Right hindlimb (tissue), 1 donor: ENCODE measurements around the gene TCF4.

Source experiments
- DNase-seq: peaks from one replicate; pipeline ENCODE4 v3.0.0-alpha.2; 2018

TCF4 gene

GRCh38 chr18:55314615-55315237, 273.3 kb downstream of the TCF4 start:
- DNase-seq, result no peak

- no peak for DNase-seq
These were observed 274.0 kb downstream of the TCF4 start for GRCh38 chr18:55314031-55314430.

- no peak for DNase-seq
These were observed 277.1 kb downstream of the TCF4 start for GRCh38 chr18:55310863-55311262.

GRCh38 chr18:55310044-55310676, 277.8 kb downstream of the TCF4 start:
- DNase-seq, result no peak

GRCh38 chr18:55309249-55309648, 278.7 kb downstream of the TCF4 start:
- DNase-seq, result no peak

- DNase-seq, result no peak
These were observed 280.5 kb downstream of the TCF4 start for GRCh38 chr18:55307505-55307904.

GRCh38 chr18:55306359-55307024, 281.5 kb downstream of the TCF4 start:
- no peak for DNase-seq

- peak; percentile 59 for DNase-seq
These were observed 285.7 kb downstream of the TCF4 start for GRCh38 chr18:55302167-55302833.

GRCh38 chr18:55301824-55302166, 286.2 kb downstream of the TCF4 start:
- DNase-seq, result no peak

- peak; percentile 53 for DNase-seq
These were observed 287.0 kb downstream of the TCF4 start for GRCh38 chr18:55300936-55301531.

- DNase-seq, result peak; percentile 81
These were observed 287.5 kb downstream of the TCF4 start for GRCh38 chr18:55300421-55300935.

GRCh38 chr18:55296778-55297177, 291.2 kb downstream of the TCF4 start:
- no peak for DNase-seq

- no peak for DNase-seq
These were observed 291.9 kb downstream of the TCF4 start for GRCh38 chr18:55296115-55296514.

- no peak for DNase-seq
These were observed 297.1 kb downstream of the TCF4 start for GRCh38 chr18:55290898-55291297.

- no peak for DNase-seq
These were observed 298.2 kb downstream of the TCF4 start for GRCh38 chr18:55289775-55290174.

- no peak for DNase-seq
These were observed 298.9 kb downstream of the TCF4 start for GRCh38 chr18:55289048-55289447.

GRCh38 chr18:55287935-55288868, 299.8 kb downstream of the TCF4 start:
- no peak for DNase-seq

GRCh38 chr18:55287149-55287806, 300.7 kb downstream of the TCF4 start:
- DNase-seq, result no peak

GRCh38 chr18:55286257-55286825, 301.7 kb downstream of the TCF4 start:
- DNase-seq, result no peak

GRCh38 chr18:55284614-55285013, 303.4 kb downstream of the TCF4 start:
- DNase-seq, result no peak

- DNase-seq, result no peak
These were observed 304.7 kb downstream of the TCF4 start for GRCh38 chr18:55283309-55283708.
